Keratinocyte (primary cell): ENCODE measurements around the gene KLK15. TPM values are rescaled to one million over a fixed set of nuclear protein-coding genes. Genes with fewer than 3 reads are reported as not detected.

Experiments used
- DNase-seq: peaks from one replicate; pipeline ENCODE4 v3.0.0-alpha.2; 2011; ENCODE audit warnings: low read depth, missing footprints, low spot score
- FAIRE-seq: peaks from 2 replicates; lab custom pipeline; 2011; peaks lifted over from hg19 to GRCh38; lab: Jason Lieb, UNC
- H2AFZ ChIP-seq: 2 replicates; pipeline ENCODE4 v1.6.0; 2012; ENCODE audit warnings: low read length, control low read depth, inconsistent platforms; ENCODE audit not compliant: control insufficient read depth
- H3K27ac ChIP-seq: 2 replicates; pipeline ENCODE4 v1.5.1; 2011; ENCODE audit warnings: low read length; ENCODE audit not compliant: control insufficient read depth, insufficient read depth
- H3K27me3 ChIP-seq: 3 replicates; pipeline ENCODE4 v1.6.0; 2011; ENCODE audit warnings: low read length; ENCODE audit not compliant: control insufficient read depth, insufficient read depth; ENCODE audit errors: extremely low read depth
- H3K36me3 ChIP-seq, 2 experiments: 2 replicates in 1 of 2; 3 replicates in 1 of 2; pipeline ENCODE4 v1.5.1; 2011; ENCODE audit warnings: low read length in 2 of 2, mild to moderate bottlenecking in 1 of 2; ENCODE audit not compliant: control insufficient read depth in 2 of 2, insufficient read depth in 2 of 2; ENCODE audit errors: extremely low read depth in 1 of 2
- H3K4me1 ChIP-seq: 3 replicates; pipeline ENCODE4 v1.5.1; 2011; ENCODE audit warnings: low read length; ENCODE audit not compliant: control insufficient read depth, insufficient read depth; ENCODE audit errors: extremely low read depth
- H3K4me2 ChIP-seq: 3 replicates; pipeline ENCODE4 v1.6.0; 2011; ENCODE audit warnings: low read depth, low read length; ENCODE audit not compliant: control insufficient read depth, insufficient read depth; ENCODE audit errors: extremely low read depth
- H3K4me3 ChIP-seq, 3 experiments: fragments of 200-600 bp in 1 of 3; sonication (generic) in 1 of 3; 2 replicates in 2 of 3; 3 replicates in 1 of 3; pipeline ENCODE4 v1.5.1; 2011 to 2016; ENCODE audit warnings: low read length in 3 of 3, mild to moderate bottlenecking in 3 of 3, control low read depth in 2 of 3, inconsistent platforms in 1 of 3, low read depth in 1 of 3, mixed read lengths in 1 of 3, mixed run types in 1 of 3, moderate library complexity in 1 of 3; ENCODE audit not compliant: control insufficient read depth in 2 of 3, insufficient read depth in 2 of 3; ENCODE audit errors: extremely low read depth in 1 of 3
- H3K79me2 ChIP-seq: 2 replicates; pipeline ENCODE4 v1.6.0; 2012; ENCODE audit warnings: low read length; ENCODE audit not compliant: control insufficient read depth, insufficient read depth
- H3K9ac ChIP-seq: 3 replicates; pipeline ENCODE4 v1.6.0; 2011; ENCODE audit warnings: low read length; ENCODE audit not compliant: control insufficient read depth, insufficient read depth; ENCODE audit errors: extremely low read depth
- H3K9me1 ChIP-seq: 3 replicates; pipeline ENCODE4 v1.6.0; 2011; ENCODE audit warnings: low read length; ENCODE audit not compliant: control insufficient read depth, insufficient read depth; ENCODE audit errors: extremely low read depth
- H3K9me3 ChIP-seq: 2 replicates; pipeline ENCODE4 v1.5.1; 2012; ENCODE audit warnings: low read depth, low read length; ENCODE audit not compliant: control insufficient read depth
- H4K20me1 ChIP-seq: 3 replicates; pipeline ENCODE4 v1.6.0; 2011; ENCODE audit warnings: low read length; ENCODE audit not compliant: control insufficient read depth, insufficient read depth; ENCODE audit errors: extremely low read depth
- CTCF ChIP-seq, 3 experiments: IDR thresholded peaks in 1 of 3; conservative IDR thresholded peaks in 1 of 3; optimal IDR thresholded peaks in 1 of 3; 2 replicates in 2 of 3; 3 replicates in 1 of 3; pipeline versions ENCODE3 to v1.5.1; 2011; ENCODE audit warnings: low read length in 3 of 3, mild to moderate bottlenecking in 3 of 3, moderate library complexity in 2 of 3, control low read depth in 1 of 3, inconsistent platforms in 1 of 3; ENCODE audit not compliant: insufficient read depth in 2 of 3; ENCODE audit errors: extremely low read depth in 1 of 3
- EZH2 ChIP-seq: IDR thresholded peaks from one replicate; pipeline ENCODE4 v1.6.1; 2012; ENCODE audit warnings: inconsistent platforms, mild to moderate bottlenecking, low read length, moderate library complexity
- dilution Hi-C: fragments of 300-500 bp; cut with MboI; formaldehyde crosslinking; loops from one replicate; pipeline ENCODE4 v1.7.0; 2020; ENCODE audit warnings: low sequenced_read_pairs; ENCODE audit not compliant: extremely low pct_ligation_motif_present
- polyA plus RNA-seq, 5 experiments: library from polyadenylated mRNA; depleted of rRNA in 3 of 5; stranded (reverse) in 3 of 5; stranded (forward) in 1 of 5; unstranded in 1 of 5; fragments of >200 nt; gene quantifications; 1 replicate in 1 of 5; 2 replicates in 3 of 5; 3 replicates in 1 of 5; pipeline versions ENCODE4 v1.2.1 to v1.2.3, GENCODE V29; 2011 to 2012; ENCODE audit warnings: missing spikeins in 2 of 5, low read depth in 1 of 5, low replicate concordance in 1 of 5

KLK15 gene
- polyA plus RNA-seq, 1 donor (not counting 4 experiments of a cell fraction or from before 2014, with no cell fraction given), result not detected

GRCh38 chr19:50792272-50793250, 40.8 kb downstream of the KLK15 start:
- Histone ChIP-seq H3K27me3 (no peaks in the 10 kb centered on the region), H3K9me1 (no peaks in the 10 kb centered on the region), H3K9ac (no peak overlapping the region), H3K4me3 (no peak overlapping the region), H2AFZ (no peak overlapping the region), H3K4me2 (no peak overlapping the region), H3K27ac (no peak overlapping the region), H3K4me1 (no peaks in the 10 kb centered on the region), H4K20me1 (peaks cover 19% of the 10 kb centered on the region), H3K9me3 (no peaks in the 10 kb centered on the region), H3K79me2 (no peaks in the 10 kb centered on the region), H3K36me3 (peaks cover 11 to 13% of the 10 kb centered on the region in 2 experiments)
- DNase-seq, result no peak
- dilution Hi-C loops, result no loop called here
- FAIRE-seq, result no peak
- TF ChIP-seq CTCF (optimal IDR thresholded peaks at IDR 0.05 in 1 of 3, IDR thresholded peaks at IDR 0.05 in 1 of 3, conservative IDR thresholded peaks at IDR 0.05 in 1 of 3; ENCODE audit: extremely low read depth in 1 of 3, insufficient read depth in 2 of 3, low read length in 3 of 3) (no peak), EZH2 (no peak)

GRCh38 chr19:50791594-50792271, 41.6 kb downstream of the KLK15 start:
- Histone ChIP-seq H3K9ac (no peak overlapping the region), H3K4me1 (no peaks in the 10 kb centered on the region), H3K36me3 (peaks cover 4 to 6% of the 10 kb centered on the region in 2 experiments), H3K27ac (no peak overlapping the region), H4K20me1 (peaks cover 13% of the 10 kb centered on the region), H3K27me3 (no peaks in the 10 kb centered on the region), H3K9me3 (no peaks in the 10 kb centered on the region), H3K79me2 (no peaks in the 10 kb centered on the region), H3K4me3 (no peak overlapping the region), H3K9me1 (no peaks in the 10 kb centered on the region), H3K4me2 (no peak overlapping the region), H2AFZ (no peak overlapping the region)
- TF ChIP-seq EZH2 (no peak), CTCF (optimal IDR thresholded peaks at IDR 0.05 in 1 of 3, IDR thresholded peaks at IDR 0.05 in 1 of 3, conservative IDR thresholded peaks at IDR 0.05 in 1 of 3; ENCODE audit: extremely low read depth in 1 of 3, insufficient read depth in 2 of 3, low read length in 3 of 3) (no peak)
- FAIRE-seq, result no peak
- no peak for DNase-seq
- dilution Hi-C loops, result no loop called here
